GM23248 (cell line): ENCODE results near the gene TLE2.

Source experiments
- EZH2 ChIP-seq: fragments of 200-600 bp; sonication (generic); IDR thresholded peaks from 2 replicates; pipeline ENCODE4 v1.6.1; 2018; ENCODE audit warnings: antibody characterized with exemption, mild to moderate bottlenecking; ENCODE audit not compliant: insufficient read depth, poor library complexity, severe bottlenecking
- EZH2phosphoT487 ChIP-seq: fragments of 200-600 bp; sonication (generic); IDR thresholded peaks from 2 replicates; pipeline ENCODE4 v1.6.1; 2018; ENCODE audit warnings: antibody characterized with exemption, moderate library complexity, mild to moderate bottlenecking, low read depth; ENCODE audit not compliant: insufficient read depth

DNA sequence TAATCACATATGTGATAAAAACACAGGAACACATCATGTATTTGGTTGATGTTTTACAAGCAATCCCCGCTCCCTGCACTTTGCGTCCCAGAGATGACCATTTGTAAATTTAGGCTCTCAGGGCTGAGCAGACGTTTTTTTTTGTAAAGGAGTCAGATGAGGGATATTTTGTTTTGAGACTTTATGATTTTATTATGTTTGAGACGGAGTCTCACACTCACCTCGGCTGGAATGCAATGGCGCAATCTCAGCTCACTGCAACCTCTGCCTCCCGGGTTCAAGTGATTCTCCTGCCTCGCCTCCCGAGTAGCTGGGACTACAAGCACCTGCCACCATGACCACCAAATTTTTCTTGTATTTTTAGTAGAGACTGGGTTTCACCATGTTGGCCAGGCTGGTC is 50.3 kb downstream of the TLE2 start:
- TF ChIP-seq EZH2 (no peak), EZH2phosphoT487 (no peak)
